Measurements from ENCODE around the gene ODAM.
"Not testable (repeated sequence)": the region's sequence is repeated elsewhere in the genome, so short reads cannot be mapped to it uniquely, and the experiment has no call there.

The ODAM gene

GRCh38 chr4:70195425-70195824 lies at the start of gene ODAM:
Gene ODAM (plus strand): TSS chr4:70195725. CDS start chr4:70196544, 819 bp downstream.
- DNase-seq (ENCODE audit: low read depth) = no peak

- no peak for DNase-seq (ENCODE audit: low read depth)
These were observed 44.3 kb upstream of the ODAM start for GRCh38 chr4:70151271-70151670.

- DNase-seq (ENCODE audit: low read depth) = no peak
These were observed 43.4 kb upstream of the ODAM start for GRCh38 chr4:70152088-70152487.

- no peak for DNase-seq (ENCODE audit: low read depth)
These were observed 41.6 kb upstream of the ODAM start, which contains the start of gene PRR27 for GRCh38 chr4:70153937-70154336. Gene PRR27 (plus strand): TSS chr4:70154237. CDS start chr4:70154376, 139 bp downstream.

GRCh38 chr4:70158576-70158975 lies 36.9 kb upstream of the ODAM start:
- no peak for DNase-seq (ENCODE audit: low read depth)

GRCh38 chr4:70177090-70177489 lies 18.4 kb upstream of the ODAM start:
- no peak for DNase-seq (ENCODE audit: low read depth)

GRCh38 chr4:70178075-70178660 lies 17.4 kb upstream of the ODAM start:
- no peak for DNase-seq (ENCODE audit: low read depth)

- no peak for DNase-seq (ENCODE audit: low read depth)
These were observed 15.7 kb upstream of the ODAM start for GRCh38 chr4:70179811-70180210.

- DNase-seq (ENCODE audit: low read depth) = no peak
These were observed 13.7 kb upstream of the ODAM start for GRCh38 chr4:70181864-70182263.

- DNase-seq (ENCODE audit: low read depth) = no peak
These were observed 12.9 kb upstream of the ODAM start for GRCh38 chr4:70182517-70183167.

- DNase-seq (ENCODE audit: low read depth) = no peak
These were observed 12.2 kb upstream of the ODAM start for GRCh38 chr4:70183168-70183939.

- DNase-seq (ENCODE audit: low read depth) = no peak
These were observed 11.6 kb upstream of the ODAM start for GRCh38 chr4:70183940-70184246.

- DNase-seq (ENCODE audit: low read depth) = no peak
These were observed 8.3 kb upstream of the ODAM start for GRCh38 chr4:70187216-70187615.

- no peak for DNase-seq (ENCODE audit: low read depth)
These were observed 4.9 kb upstream of the ODAM start for GRCh38 chr4:70190579-70190978.

GRCh38 chr4:70191647-70192046 lies 3.9 kb upstream of the ODAM start:
- no peak for DNase-seq (ENCODE audit: low read depth)

GRCh38 chr4:70192895-70193294 lies 2.6 kb upstream of the ODAM start:
- DNase-seq (ENCODE audit: low read depth) = no peak

GRCh38 chr4:70196857-70197256 lies 1.3 kb downstream of the ODAM start:
- no peak for DNase-seq (ENCODE audit: low read depth)

GRCh38 chr4:70197842-70198241 lies 2.3 kb downstream of the ODAM start:
- DNase-seq (ENCODE audit: low read depth) = no peak

- DNase-seq (ENCODE audit: low read depth) = no peak
These were observed 8.1 kb downstream of the ODAM start for GRCh38 chr4:70203601-70204000.

- not testable (repeated sequence) for DNase-seq (ENCODE audit: low read depth)
These were observed 17.2 kb downstream of the ODAM start for GRCh38 chr4:70212752-70213151.

GRCh38 chr4:70216109-70216508 lies 20.6 kb downstream of the ODAM start:
- DNase-seq (ENCODE audit: low read depth) = not testable (repeated sequence)

GRCh38 chr4:70216550-70216949 lies 21.0 kb downstream of the ODAM start:
- not testable (repeated sequence) for DNase-seq (ENCODE audit: low read depth)

- DNase-seq (ENCODE audit: low read depth) = not testable (repeated sequence)
These were observed 25.9 kb downstream of the ODAM start for GRCh38 chr4:70221389-70221788.

Measured in activated T-cell treated with anti-CD3 and anti-CD28 coated beads for 48 hours (primary cell).